Esophagus squamous epithelium (tissue), 4 donors: ENCODE results near the gene TM7SF2.

Experiments
- POLR2A ChIP-seq, 4 donors: fragments of 450-650 bp; IDR thresholded peaks; one replicate each; pipeline ENCODE4 v1.6.1; 2017; ENCODE audit warnings: antibody characterized with exemption in 4 of 4, mild to moderate bottlenecking in 4 of 4, moderate library complexity in 3 of 4
- TF ChIP-seq, protein P1 (sequence below), 6 experiments: fragments of 450-650 bp in 4 of 6; fragments of 200-600 bp in 2 of 6; sonication (generic) in 2 of 6; IDR thresholded peaks; one replicate each; pipeline ENCODE4 v1.5.1; 2016 to 2019; ENCODE audit warnings: antibody characterized with exemption in 6 of 6, mild to moderate bottlenecking in 4 of 6, moderate library complexity in 4 of 6

GRCh38 chr11:65087216-65087615, 24.5 kb upstream of the TM7SF2 start:
- TF ChIP-seq, protein P1, sequence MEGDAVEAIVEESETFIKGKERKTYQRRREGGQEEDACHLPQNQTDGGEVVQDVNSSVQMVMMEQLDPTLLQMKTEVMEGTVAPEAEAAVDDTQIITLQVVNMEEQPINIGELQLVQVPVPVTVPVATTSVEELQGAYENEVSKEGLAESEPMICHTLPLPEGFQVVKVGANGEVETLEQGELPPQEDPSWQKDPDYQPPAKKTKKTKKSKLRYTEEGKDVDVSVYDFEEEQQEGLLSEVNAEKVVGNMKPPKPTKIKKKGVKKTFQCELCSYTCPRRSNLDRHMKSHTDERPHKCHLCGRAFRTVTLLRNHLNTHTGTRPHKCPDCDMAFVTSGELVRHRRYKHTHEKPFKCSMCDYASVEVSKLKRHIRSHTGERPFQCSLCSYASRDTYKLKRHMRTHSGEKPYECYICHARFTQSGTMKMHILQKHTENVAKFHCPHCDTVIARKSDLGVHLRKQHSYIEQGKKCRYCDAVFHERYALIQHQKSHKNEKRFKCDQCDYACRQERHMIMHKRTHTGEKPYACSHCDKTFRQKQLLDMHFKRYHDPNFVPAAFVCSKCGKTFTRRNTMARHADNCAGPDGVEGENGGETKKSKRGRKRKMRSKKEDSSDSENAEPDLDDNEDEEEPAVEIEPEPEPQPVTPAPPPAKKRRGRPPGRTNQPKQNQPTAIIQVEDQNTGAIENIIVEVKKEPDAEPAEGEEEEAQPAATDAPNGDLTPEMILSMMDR (IDR thresholded peaks at IDR 0.05): no peak
- TF ChIP-seq POLR2A (IDR thresholded peaks at IDR 0.05): no peak
